ENCODE data around the gene TMEM233.
A peak's percentile ranks its signal among the peaks of the same experiment; 100 is the strongest.

Gene TMEM233

DNA sequence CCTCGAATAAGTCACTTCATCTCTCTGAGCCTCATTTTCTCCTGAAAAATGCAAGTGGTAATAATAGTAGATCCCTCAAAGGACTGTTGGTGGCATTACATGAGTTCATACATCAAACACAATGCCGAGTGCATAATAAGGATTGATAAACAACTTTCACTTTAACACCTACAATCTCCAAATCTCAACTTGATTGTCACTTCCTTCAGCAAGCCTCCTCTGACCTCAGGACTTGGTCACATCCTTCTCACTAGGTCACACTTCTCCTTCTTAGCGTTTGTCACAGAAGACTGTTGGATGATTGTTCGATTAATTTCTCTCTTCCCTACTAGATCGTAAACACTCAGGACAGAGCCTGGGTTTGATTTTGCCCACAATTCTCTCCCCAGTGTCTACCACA lies 66.5 kb downstream of the TMEM233 start:
- DNase-seq: no peak

DNA sequence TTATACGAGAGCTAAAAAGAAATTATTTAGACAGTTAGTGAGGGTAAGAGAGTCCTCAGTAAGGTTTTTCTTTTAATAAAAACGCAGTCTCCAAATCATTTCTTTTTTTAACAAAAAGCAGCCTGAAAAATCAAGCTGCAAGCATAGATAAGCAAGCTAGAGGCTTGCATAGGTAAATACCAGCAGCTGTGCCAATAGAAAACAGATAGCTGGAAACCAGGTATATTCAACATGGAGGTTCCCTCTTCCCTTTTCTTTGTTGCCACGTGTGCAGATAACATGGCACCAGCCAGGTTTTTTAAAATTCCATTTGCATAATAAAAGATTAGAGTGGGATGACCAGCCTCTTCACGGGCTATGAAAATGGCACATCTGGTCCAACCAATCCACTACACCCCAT lies 68.3 kb downstream of the TMEM233 start:
- no peak for DNase-seq

DNA sequence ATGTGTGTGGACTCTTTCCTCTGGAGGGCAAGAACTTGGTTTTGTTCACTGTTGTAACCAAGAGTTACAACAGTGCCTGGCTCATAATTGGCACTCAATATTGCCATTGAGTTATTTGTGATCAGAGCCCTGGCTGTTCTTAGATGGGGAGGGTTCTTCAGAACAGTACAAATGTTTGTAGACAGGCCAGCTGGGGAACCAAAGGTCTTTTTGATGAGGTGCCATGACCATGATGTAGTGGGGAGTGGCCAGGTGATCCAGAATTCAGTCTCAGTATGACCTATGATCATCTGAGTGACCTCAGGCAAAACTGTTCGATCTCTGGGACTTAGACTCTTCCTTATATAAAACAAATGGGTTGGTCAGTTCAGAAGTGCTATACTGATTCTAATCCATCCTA lies 71.1 kb downstream of the TMEM233 start:
- no peak for DNase-seq

DNA sequence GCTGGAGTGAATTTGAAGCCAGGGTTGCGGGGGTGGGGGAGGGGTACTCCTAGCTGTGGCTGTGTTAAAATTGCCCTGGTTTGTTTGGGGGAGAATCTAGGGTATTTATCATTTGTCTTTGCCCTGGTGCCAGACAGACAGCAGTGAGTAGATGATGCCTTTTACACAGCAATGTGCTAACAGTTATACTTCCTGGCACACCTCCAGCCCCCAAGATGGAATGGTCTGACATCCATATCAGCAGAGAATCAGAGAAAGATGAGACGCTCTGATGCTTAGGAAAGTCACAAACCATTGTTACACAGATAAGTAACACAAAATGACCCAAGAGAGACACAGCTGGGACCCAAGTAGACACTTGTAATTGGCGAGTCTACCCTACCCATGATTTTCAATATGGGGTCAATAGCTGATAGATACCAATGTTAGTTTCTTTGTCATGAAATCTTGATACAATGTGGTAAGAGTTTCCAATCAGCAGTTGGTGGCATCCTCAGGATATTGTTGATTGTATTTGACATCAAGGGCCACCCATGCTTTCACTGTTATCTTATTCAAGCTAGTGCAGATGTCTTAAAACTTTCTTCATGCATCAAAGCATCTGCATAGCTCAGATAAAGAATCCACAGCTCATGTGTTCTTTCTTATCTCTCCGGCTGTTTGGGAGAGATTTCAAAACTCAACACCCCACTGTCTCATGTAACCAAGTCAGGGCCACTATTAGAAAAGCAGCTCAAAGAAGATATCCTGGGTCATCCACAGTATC lies 71.8 kb downstream of the TMEM233 start:
- no peak for DNase-seq

DNA sequence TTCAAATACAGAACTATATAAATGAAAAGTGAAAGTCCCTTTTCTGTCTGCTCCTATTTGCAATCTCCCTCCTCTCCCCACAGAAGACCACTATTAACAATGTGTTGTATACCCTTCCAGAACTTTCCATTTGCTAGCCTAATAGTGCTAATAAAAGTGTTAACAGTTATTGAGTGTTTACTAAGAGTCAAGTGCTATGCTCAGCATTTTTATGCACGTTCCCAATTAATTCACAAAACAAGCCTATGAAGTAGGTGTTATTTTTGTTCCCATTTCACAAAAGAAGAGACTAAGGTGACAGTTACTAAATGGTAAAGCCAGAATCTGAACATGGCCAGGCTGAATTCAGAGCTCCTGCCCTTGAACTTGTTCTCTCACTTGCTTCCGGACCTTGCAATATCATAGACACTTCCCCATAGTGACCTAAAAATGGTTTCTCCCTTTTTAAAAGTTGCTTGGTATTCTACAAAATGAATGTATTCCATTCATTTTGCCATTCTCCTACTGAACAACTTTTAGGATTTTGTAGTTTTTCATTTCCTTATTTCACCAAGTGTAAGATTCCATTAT lies 72.7 kb downstream of the TMEM233 start:
- no peak for DNase-seq

DNA sequence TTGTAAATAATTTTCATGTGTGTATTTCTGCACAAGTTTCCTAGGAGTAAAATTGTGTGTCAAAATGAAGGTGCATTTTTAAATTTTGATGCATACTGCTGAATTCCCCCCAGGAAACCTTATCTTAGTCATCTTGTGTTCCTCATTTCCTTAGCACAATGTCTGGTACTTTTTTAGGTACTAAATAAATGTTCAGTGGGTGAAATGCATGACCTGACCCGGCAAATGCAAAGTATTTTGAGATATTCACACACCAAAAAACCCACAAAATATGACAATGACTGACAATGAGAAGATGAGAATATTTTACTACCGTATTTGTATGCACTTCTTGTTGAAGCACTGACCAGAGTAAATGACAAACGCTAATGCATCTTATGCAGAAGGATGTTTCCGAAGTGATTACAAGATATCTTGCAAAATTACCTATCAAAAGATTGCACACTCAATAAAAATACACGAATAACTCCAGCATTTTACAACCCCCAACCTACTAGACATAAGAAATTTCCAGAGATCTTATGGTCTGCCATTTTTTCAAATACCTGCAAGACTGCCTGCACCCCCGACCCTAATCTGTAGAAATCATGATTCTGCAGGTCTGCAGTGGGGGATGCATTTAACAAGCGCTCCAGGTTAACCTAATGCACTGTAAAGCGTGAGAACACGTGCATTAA lies 73.5 kb downstream of the TMEM233 start:
- no peak for DNase-seq

DNA sequence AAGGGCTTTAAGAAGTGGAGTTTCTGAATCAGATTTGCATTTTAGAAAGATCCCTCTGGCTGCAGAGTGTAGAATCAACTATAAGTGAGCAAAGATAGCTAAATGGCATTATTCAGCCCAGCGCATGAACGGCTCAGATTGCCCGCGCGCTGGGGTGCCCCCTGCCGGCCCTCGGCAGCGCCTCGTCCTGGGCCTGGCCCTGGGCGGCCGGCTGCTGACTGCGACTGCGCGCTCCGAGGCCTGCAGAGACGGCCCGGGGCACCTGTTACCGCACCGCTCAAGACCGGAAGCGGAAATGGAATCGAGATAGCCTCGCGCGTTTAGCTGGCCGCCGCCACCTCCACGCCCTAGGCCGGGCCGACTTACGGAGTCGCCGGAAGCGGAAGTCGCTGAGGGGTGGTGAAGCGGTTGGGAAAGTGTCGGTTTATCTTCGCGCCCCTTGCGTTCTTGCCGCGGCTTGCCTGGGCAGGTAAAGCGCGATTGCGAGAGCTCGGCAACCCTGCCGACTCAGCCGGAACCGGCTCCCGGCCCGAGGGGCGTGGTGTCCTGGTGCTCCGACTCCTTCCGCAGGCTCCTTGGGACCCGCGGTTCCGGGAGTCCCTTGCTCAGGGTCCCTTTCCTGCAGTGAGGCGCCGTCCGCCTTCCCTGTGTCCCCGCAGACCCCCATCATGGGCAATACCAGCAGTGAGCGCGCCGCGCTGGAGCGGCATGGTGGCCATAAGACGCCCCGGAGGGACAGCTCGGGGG lies 74.2 kb downstream of the TMEM233 start, which contains the start of gene PRKAB1:
Gene PRKAB1 (plus strand): TSS at position 557 of the 747 bp plus-strand sequence. CDS start 112 bp downstream, at position 669.
- DNase-seq: peak; percentile 93 to 96

DNA sequence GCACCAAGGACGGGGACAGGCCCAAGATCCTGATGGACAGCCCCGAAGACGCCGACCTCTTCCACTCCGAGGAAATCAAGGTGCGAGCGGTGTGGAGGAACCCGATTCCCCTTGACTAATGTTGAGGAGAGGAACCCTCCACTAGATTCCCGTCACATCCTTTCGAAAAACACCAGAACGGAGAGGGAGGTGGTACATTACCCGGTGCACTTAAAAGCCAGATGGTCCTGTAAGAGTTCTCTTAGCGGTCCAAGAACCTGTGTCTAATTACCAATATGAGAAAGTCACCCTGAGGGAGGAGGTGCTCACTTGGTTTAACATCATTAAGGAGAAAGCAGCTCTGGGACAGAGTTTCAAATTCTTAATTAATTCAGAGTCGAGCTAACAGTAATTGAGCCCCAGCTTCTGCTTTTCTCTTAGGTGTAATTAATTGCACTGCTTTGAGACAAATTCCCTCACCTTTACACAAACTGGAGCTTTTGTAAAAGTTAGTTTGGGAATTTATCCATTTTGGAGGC lies 74.8 kb downstream of the TMEM233 start:
- DNase-seq: no peak

DNA sequence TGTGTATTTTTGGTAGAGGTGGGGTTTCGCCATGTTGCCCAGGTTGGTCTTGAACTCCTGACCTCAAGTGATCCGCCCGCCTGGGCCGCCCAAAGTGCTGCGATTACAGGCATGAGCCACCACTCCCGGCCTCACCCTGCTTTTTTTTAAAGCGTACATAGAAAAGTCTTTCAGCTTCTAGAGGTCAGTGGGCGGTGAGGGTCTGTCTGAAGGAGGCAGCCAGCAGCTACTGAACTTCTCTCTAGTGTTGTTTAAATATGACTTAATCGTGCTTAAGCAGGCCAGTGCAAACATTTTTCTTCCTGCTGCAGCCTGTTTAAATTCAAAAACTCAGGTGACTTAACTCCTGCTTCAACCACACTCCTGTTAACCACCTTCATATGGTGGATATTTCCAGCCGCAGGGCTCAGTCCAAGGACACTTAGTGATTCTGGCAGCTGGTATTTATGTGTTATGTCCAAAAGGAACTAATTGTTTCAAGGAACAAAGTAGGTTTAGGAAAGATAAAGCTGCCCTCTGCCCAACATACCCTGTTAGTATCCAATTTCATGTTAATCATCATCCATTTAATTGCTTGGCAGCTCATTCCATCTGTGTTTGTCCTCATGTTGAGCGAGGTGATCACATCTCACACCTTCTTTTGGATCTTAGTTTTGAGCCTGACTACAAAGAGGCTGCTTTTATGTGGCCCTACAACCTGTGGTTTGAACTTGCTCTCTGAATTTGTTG lies 76.3 kb downstream of the TMEM233 start:
- no peak for DNase-seq

DNA sequence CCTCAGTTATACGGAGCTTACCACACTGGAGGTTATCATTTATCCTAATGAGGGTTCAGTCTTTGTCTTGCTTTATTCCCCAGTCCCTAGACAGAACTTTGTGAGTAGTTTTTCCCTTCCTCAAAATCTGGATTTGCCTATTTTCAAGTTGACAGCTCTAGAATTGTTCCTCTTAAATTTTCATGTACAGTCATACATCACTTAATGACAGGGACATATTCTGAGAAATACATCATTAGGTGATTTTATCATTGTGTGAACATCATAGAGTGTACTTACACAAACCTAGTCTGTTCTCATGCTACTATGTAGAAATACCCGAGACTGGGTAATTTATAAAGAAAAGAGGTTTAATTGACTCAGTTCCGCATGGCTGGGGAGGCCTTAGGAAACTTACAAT lies 77.5 kb downstream of the TMEM233 start:
- no peak for DNase-seq

DNA sequence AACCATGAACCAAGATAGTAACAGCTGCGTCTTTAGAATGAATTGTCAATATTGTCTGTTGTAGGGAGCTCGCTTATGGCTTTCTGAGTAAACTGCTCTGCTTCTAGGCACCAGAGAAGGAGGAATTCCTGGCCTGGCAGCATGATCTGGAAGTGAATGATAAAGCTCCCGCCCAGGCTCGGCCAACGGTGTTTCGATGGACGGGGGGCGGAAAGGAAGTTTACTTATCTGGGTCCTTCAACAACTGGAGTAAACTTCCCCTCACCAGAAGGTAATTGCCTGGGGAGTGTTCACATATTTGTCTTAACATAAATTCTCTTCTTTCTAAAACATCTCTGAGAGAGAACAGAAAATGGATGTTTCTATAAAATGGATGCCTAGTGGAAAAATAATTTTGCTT lies 78.6 kb downstream of the TMEM233 start:
- no peak for DNase-seq

DNA sequence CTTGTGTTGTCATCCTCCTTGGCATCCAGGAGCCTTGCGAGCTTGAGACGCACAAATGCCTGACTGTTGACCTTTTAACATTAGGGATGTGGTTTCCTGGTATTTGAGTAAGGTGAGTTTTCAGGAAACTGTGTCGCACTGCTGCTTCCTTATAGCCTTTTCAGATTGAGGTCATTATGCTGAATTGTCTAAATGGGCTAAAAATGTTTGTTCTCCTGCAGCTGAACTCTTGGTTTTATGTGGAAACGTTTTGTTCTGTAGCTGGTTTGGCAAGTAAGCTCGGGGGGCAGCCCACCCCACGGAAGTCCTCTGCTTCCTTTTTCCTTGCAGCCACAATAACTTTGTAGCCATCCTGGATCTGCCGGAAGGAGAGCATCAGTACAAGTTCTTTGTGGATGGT lies 80.1 kb downstream of the TMEM233 start:
- no peak for DNase-seq

DNA sequence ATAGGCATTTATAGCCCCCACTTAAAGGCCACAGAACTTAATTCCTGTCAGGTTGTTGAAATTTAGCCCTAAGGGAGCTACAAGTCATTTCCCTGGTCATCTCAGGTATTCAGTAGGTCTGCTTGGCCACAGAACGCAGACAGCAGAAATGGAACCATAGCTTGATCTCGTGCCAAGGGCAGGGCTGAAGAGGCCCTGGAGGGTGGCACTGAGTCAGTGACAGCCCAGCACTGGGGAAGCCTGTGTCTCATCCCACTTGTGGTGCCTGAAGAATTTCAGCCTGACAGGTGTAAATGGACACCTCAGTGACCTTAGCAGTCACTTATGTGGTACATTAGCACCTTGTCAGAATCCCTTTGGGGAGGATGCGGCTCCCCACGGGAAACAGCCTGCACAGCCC lies 81.0 kb downstream of the TMEM233 start:
- no peak for DNase-seq

DNA sequence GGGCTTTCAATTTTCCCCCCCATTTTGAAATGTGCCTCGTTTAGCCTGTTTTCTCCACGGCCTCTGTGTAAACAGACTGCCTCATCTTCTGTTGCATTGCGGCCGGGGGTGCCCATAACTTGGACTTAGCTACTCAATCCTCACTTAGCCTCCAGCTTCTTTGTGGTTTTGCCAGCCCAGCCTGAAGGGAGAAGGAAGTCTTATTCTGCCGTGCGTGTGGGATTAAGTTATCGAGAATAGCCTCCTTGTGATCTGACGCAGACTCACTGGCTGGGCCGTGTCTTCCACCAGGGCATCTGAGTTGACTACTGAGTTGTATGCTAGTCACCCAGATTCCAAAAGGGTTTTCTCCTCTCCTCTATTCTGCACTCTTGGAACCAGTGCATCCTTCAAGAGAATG lies 82.4 kb downstream of the TMEM233 start:
- DNase-seq: no peak

DNA sequence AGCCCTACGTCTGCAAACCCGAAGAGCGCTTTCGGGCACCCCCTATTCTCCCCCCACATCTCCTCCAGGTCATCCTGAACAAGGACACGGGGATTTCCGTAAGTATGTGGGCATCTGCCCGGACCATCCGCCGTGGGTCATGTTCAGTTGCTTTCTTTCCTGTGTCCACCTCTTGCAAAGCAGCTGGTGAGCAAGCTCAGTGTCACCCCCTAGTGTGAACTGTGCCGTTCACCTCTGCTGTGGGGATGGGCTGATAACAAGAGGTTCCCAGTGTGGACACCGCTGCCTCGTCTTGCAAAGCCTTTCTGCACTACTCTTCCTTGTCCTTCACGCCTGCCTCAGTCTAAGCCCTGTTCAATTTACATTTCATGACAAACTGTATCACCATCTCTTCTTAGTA lies 83.0 kb downstream of the TMEM233 start:
- DNase-seq: no peak

DNA sequence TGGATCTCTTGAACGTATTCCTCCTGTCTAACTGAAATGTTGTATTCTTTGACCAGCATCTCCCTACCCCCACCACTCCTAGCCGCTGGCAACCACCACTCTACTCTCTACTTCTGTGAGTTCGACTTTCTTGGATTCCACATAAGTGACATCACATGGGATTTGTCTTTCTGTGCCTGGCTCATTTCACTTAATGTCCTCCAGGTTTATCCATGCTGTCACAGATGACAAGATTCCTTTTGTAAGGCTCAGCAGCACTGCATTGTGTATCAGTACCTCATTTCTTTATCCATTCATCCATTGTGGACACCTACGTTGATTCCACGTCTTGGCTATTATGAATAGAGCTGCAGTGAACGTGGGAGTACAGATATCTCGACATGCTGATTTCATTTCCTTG lies 84.9 kb downstream of the TMEM233 start:
- no peak for DNase-seq

DNA sequence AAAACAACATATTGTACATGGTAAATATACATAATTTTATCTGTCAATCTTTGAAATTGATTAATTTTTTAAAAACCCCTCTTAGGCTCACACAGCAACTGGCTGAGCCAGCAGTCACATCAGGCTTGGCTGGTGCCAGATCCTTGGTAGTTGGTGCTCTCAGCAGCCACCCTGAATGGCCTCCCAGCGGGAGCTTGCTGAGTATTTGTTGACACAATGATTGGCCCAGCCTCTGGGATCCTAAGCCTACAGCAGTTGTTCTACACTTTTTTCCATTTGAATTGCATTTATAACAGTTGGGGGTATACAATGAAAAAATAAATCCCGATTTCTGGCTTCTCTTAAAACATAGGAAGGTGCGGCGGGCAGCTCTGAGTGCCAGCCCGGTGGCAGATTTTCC lies 85.5 kb downstream of the TMEM233 start:
- no peak for DNase-seq

DNA sequence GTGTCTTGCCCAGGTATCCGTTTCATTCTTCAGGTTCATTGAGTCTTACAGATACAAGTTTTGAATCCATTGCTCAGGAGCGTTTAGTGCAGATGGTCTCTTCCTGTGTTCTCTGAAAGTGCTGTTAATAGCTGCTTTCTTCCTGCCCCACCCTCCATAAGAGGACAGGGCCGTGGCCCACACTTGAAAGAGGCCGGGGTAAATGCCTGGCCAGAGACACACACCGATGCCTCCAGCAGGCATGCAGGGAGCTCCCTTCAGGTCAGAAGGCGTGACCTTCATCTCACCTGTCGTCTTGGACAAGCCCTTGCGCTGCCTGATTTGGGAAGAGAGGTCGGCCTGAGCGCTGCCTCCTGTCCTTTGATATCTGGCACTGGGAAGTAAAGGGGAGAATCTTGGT lies 85.9 kb downstream of the TMEM233 start:
- DNase-seq: no peak

DNA sequence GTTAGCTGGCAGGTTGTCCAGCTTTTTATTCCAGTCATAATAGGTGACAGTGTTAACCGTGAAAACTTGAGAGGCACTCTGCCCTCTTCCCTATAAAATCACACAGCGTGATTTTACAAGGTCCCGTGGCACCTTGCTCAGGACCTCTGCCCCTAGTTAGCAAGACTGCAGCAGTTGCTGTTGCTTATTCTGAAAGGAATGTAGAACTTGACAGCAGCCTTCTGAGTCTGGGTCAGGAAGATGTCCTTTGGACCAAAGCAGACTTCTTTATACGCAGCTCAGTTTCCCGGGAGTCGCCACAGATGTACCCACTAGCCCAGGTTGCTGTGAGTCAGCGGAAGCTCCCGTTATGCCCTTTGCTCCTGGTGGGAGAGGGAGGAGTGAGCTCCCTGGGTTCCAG lies 87.5 kb downstream of the TMEM233 start:
- DNase-seq: no peak

DNA sequence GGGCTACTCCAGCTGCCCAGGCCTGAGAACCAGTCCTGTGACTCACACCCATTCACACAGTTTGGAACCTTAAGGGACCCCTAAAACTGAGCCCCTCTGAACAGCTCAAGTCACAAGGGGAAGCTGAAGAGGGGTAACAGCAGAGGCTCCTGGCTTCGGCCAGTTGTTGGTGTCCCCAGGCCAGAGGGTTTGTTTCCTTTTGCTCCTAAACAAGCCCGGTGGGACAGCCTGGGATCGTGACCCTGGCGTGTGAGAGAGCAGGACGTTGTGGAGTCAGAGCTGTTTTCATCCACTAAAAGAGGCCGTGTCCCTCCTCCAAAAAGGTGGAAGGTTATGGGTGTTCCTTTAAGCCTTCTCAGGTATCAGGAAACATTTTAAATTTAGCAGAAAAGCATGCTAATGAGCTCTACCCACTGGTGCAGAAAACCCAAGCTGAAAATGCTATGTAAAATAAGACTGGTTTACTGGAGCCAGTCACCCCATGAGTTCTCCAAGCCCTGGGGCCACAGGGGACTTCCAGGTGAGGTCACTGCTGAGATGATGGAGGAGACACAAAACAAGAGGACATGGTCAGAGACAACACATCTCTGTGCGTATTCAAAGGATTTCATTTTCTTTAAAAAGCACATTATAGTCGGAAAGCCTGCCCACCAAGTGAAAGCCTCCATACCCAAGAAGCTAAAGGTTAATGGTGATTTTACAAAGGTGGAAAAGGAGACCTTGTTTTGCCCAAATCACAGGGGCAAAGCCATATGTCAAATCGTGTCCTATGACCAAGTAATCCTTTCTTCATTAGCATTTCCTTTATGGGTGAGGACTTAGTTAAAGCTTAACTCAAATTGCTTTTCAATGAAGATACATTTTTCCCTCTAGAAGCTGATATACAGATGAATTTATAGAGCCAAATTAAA lies 88.4 kb downstream of the TMEM233 start:
- DNase-seq: no peak

DNA sequence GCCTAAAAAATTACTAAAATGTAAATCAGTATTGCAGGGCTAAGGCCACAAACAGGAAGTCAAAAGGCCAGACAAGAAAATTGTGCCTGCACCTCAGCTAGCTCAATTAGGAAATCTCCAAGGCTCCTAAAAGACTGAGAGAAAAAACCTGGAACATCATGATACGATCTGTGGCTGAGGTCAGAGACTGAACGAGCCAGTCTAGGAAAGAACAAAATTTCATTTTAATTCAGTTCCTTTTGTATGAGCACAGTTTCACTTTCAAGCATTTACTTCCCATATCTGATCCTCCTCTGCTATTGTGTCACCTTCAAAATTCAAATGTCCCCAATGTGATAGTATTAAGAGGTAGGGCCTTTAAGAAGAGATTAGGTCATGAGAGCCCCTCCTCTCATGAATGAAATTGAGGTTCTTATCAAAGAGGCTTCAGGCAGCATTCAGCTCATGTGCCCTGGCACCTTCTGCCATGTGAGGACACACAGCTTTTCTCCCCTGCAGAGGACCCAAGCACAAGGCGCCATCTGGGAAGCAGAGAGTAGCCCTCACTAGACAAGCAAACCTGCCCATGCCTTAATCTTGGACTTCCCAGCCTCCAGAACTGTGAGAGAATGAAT lies 89.2 kb downstream of the TMEM233 start:
- no peak for DNase-seq

Measured in hippocampal formation (tissue), 2 donors.